Fibroblast of lung (primary cell): ENCODE data around the gene SCN1B. TPM values are rescaled to one million over a fixed set of nuclear protein-coding genes. Genes with fewer than 3 reads are reported as not detected.

ENCODE experiments used
- DNase-seq, 2 donors: peaks; one replicate each; pipeline versions ENCODE4 v3.0.0 to v3.0.0-alpha.2; 2010; ENCODE audit warnings: low read depth in 2 of 2
- H2AFZ ChIP-seq: 2 replicates; pipeline ENCODE4 v1.5.1; 2012; ENCODE audit warnings: low read length, control low read depth, inconsistent platforms
- H3K27ac ChIP-seq: 2 replicates; pipeline ENCODE4 v1.5.1; 2011; ENCODE audit warnings: low read length, control low read depth; ENCODE audit not compliant: insufficient read depth
- H3K27me3 ChIP-seq: 2 replicates; pipeline ENCODE4 v1.5.1; 2011; ENCODE audit warnings: mild to moderate bottlenecking, low read length; ENCODE audit not compliant: control insufficient read depth, insufficient read depth
- H3K36me3 ChIP-seq: 2 replicates; pipeline ENCODE4 v1.5.1; 2011; ENCODE audit warnings: low read length; ENCODE audit not compliant: control insufficient read depth, insufficient read depth
- H3K4me1 ChIP-seq: 2 replicates; pipeline ENCODE4 v1.5.1; 2011; ENCODE audit warnings: low read length; ENCODE audit not compliant: control insufficient read depth, insufficient read depth; ENCODE audit errors: extremely low read depth
- H3K4me2 ChIP-seq: 2 replicates; pipeline ENCODE4 v1.5.1; 2011; ENCODE audit warnings: low read length, control low read depth; ENCODE audit not compliant: insufficient read depth; ENCODE audit errors: extremely low read depth
- H3K4me3 ChIP-seq, 4 experiments: fragments of 200-600 bp in 1 of 4; sonication (generic) in 1 of 4; replicated peaks in 1 of 4; 2 replicates each; pipeline ENCODE4 v1.5.1; 2011 to 2016; ENCODE audit warnings: low read length in 4 of 4, low read depth in 3 of 4, mild to moderate bottlenecking in 3 of 4, control low read depth in 2 of 4, inconsistent platforms in 1 of 4, mixed read lengths in 1 of 4; ENCODE audit not compliant: insufficient read depth in 1 of 4; ENCODE audit errors: control extremely low read depth in 1 of 4
- H3K79me2 ChIP-seq: 2 replicates; pipeline ENCODE4 v1.5.1; 2012; ENCODE audit warnings: mild to moderate bottlenecking, low read length, inconsistent platforms; ENCODE audit not compliant: control insufficient read depth, insufficient read depth
- H3K9ac ChIP-seq: 2 replicates; pipeline ENCODE4 v1.5.1; 2011; ENCODE audit warnings: mild to moderate bottlenecking, low read length, control low read depth; ENCODE audit not compliant: insufficient read depth
- H3K9me3 ChIP-seq: 2 replicates; pipeline ENCODE4 v1.5.1; 2012; ENCODE audit warnings: low read depth, low read length; ENCODE audit not compliant: control insufficient read depth, insufficient read depth
- H4K20me1 ChIP-seq: 2 replicates; pipeline ENCODE4 v1.5.1; 2011; ENCODE audit warnings: low read length; ENCODE audit not compliant: control insufficient read depth, insufficient read depth; ENCODE audit errors: extremely low read depth
- EZH2 ChIP-seq: IDR thresholded peaks from 2 replicates; pipeline ENCODE4 v1.5.1; 2012; ENCODE audit warnings: low read length, control low read depth, mild to moderate bottlenecking; ENCODE audit errors: missing control alignments
- polyA plus RNA-seq, 2 donors: library from polyadenylated mRNA; depleted of rRNA in 1 of 2; stranded (reverse) in 1 of 2; unstranded in 1 of 2; fragments of >200 nt; gene quantifications; 2 replicates each; pipeline ENCODE4 v1.2.1, GENCODE V29; 2011 to 2012; ENCODE audit warnings: missing spikeins in 1 of 2
- total RNA-seq: library from RNA; depleted of rRNA; stranded (reverse); fragments of >200 nt; gene quantifications from 2 replicates; pipeline ENCODE4 v1.2.1, GENCODE V29; 2014
- TF ChIP-seq, protein P1 (sequence below), 2 donors: IDR thresholded peaks in 1 of 2; conservative IDR thresholded peaks in 1 of 2; 1 replicate in 1 of 2; 2 replicates in 1 of 2; pipeline ENCODE4 v1.5.1; 2011 to 2012; ENCODE audit warnings: low read length in 2 of 2, control low read depth in 1 of 2, inconsistent platforms in 1 of 2, low read depth in 1 of 2, mild to moderate bottlenecking in 1 of 2

The SCN1B gene
- total and polyA plus RNA-seq, 2 donors (not counting 1 experiment from before 2014, with no cell fraction given): 11.0 to 14.5 TPM

DNA sequence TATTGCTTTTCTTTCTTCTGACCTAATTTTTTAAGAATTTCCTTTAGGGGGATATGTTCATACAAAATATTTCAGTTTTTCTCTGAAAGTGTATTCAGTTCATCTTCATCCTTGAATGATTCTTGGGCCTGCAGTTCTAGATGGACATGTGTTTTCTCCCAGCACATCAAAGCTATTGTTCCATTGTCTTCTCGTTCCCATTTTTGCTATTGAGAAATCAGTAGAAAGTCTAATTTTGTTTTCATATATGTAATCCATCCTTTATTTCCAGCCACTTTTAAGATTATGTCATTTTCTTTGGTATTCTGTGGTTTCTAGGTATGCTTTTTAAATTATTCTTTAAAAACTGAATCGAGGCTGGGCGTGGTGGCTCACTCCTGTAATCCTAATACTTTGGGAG is 46.0 kb upstream of the SCN1B start:
- Histone ChIP-seq H3K27me3 (no peaks in the 10 kb centered on the region), H3K4me1 (no peaks in the 10 kb centered on the region), H3K27ac (no peak overlapping the region), H3K4me2 (no peak overlapping the region), H3K4me3 (no peak overlapping the region), H3K36me3 (no peaks in the 10 kb centered on the region), H2AFZ (no peak overlapping the region), H4K20me1 (no peaks in the 10 kb centered on the region), H3K9ac (no peak overlapping the region), H3K79me2 (no peaks in the 10 kb centered on the region), H3K9me3 (no peaks in the 10 kb centered on the region)
- no peak for DNase-seq
- TF ChIP-seq EZH2: no peak
- TF ChIP-seq, protein P1, sequence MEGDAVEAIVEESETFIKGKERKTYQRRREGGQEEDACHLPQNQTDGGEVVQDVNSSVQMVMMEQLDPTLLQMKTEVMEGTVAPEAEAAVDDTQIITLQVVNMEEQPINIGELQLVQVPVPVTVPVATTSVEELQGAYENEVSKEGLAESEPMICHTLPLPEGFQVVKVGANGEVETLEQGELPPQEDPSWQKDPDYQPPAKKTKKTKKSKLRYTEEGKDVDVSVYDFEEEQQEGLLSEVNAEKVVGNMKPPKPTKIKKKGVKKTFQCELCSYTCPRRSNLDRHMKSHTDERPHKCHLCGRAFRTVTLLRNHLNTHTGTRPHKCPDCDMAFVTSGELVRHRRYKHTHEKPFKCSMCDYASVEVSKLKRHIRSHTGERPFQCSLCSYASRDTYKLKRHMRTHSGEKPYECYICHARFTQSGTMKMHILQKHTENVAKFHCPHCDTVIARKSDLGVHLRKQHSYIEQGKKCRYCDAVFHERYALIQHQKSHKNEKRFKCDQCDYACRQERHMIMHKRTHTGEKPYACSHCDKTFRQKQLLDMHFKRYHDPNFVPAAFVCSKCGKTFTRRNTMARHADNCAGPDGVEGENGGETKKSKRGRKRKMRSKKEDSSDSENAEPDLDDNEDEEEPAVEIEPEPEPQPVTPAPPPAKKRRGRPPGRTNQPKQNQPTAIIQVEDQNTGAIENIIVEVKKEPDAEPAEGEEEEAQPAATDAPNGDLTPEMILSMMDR (conservative IDR thresholded peaks at IDR 0.05 in 1 of 2, IDR thresholded peaks at IDR 0.05 in 1 of 2; ENCODE audit: low read depth in 1 of 2, low read length in 2 of 2): no peak

GRCh38 chr19:34985249-34986022 is 44.8 kb upstream of the SCN1B start:
- Histone ChIP-seq H3K4me1 (no peaks in the 10 kb centered on the region), H3K27ac (no peak overlapping the region), H3K79me2 (no peaks in the 10 kb centered on the region), H3K36me3 (no peaks in the 10 kb centered on the region), H2AFZ (peak overlapping the region; percentile 36), H3K9ac (no peak overlapping the region), H3K4me3 (no peak overlapping the region), H3K9me3 (no peaks in the 10 kb centered on the region), H3K27me3 (no peaks in the 10 kb centered on the region), H3K4me2 (no peak overlapping the region), H4K20me1 (no peaks in the 10 kb centered on the region)
- peak; percentile 43 for DNase-seq
- TF ChIP-seq EZH2: no peak
- TF ChIP-seq, protein P1 (conservative IDR thresholded peaks at IDR 0.05 in 1 of 2, IDR thresholded peaks at IDR 0.05 in 1 of 2; ENCODE audit: low read depth in 1 of 2, low read length in 2 of 2): no peak

DNA sequence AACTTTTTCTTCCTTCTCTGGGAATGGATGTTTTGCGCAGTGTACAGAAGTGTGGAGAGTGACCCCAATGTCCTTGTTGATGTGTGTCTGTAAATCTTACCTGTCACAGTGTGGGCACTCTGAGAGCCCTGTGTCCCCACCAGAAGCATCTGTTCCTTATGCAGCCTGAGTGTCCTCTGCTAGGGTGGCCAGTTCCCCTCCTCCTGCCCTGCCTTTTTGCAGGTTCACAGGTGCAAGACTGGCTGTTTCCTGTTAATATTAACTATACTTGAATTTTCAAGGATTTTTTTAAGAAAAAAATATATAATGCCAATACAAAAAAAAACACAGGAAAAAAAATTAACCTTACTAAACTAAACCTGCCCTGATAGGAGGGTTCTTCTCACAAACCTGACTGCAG is 42.2 kb upstream of the SCN1B start:
- TF ChIP-seq EZH2: no peak
- TF ChIP-seq, protein P1 (conservative IDR thresholded peaks at IDR 0.05 in 1 of 2, IDR thresholded peaks at IDR 0.05 in 1 of 2; ENCODE audit: low read depth in 1 of 2, low read length in 2 of 2): no peak
- Histone ChIP-seq H3K9ac (no peak overlapping the region), H3K4me1 (no peaks in the 10 kb centered on the region), H3K4me2 (no peak overlapping the region), H3K9me3 (no peaks in the 10 kb centered on the region), H3K36me3 (no peaks in the 10 kb centered on the region), H4K20me1 (no peaks in the 10 kb centered on the region), H2AFZ (no peak overlapping the region), H3K27me3 (no peaks in the 10 kb centered on the region), H3K79me2 (no peaks in the 10 kb centered on the region), H3K4me3 (no peak overlapping the region), H3K27ac (no peak overlapping the region)
- DNase-seq: no peak
